Osteoblast (primary cell): Measurements from ENCODE around the gene PALLD. TPM values are rescaled to one million over a fixed set of nuclear protein-coding genes. Genes with fewer than 3 reads are reported as not detected.

Source experiments
- DNase-seq: peaks from one replicate; pipeline ENCODE4 v3.0.0; 2011; ENCODE audit warnings: low spot score, mixed read lengths; ENCODE audit not compliant: insufficient read length; ENCODE audit errors: missing footprints
- H2AFZ ChIP-seq: 2 replicates; pipeline ENCODE4 v1.6.0; 2011; ENCODE audit warnings: mild to moderate bottlenecking, low read length
- H3K27ac ChIP-seq: 2 replicates; pipeline ENCODE4 v1.5.1; 2011; ENCODE audit warnings: mild to moderate bottlenecking, low read depth, low read length, moderate library complexity
- H3K27me3 ChIP-seq: 2 replicates; pipeline ENCODE4 v1.6.0; 2012; ENCODE audit warnings: mild to moderate bottlenecking, control low read depth, inconsistent platforms, low read length, moderate library complexity; ENCODE audit not compliant: insufficient read depth
- H3K36me3 ChIP-seq: 2 replicates; pipeline ENCODE4 v1.5.1; 2011; ENCODE audit warnings: mild to moderate bottlenecking, low read length, control low read depth, moderate library complexity; ENCODE audit not compliant: insufficient read depth
- H3K4me1 ChIP-seq: 2 replicates; pipeline ENCODE4 v1.5.1; 2011; ENCODE audit warnings: mild to moderate bottlenecking, low read length, control low read depth, moderate library complexity; ENCODE audit not compliant: insufficient read depth
- H3K4me2 ChIP-seq: 2 replicates; pipeline ENCODE4 v1.6.0; 2011; ENCODE audit warnings: mild to moderate bottlenecking, low read length; ENCODE audit not compliant: insufficient read depth
- H3K4me3 ChIP-seq: fragments of 200-600 bp; sonication (generic); 3 replicates; pipeline ENCODE4 v1.5.1; 2012; ENCODE audit warnings: mild to moderate bottlenecking, low read length, inconsistent platforms; ENCODE audit not compliant: insufficient read depth
- H3K79me2 ChIP-seq: 2 replicates; pipeline ENCODE4 v1.6.0; 2012; ENCODE audit warnings: mild to moderate bottlenecking, low read length, control low read depth, inconsistent platforms; ENCODE audit not compliant: insufficient read depth
- H3K9me3 ChIP-seq: 2 replicates; pipeline ENCODE4 v1.5.1; 2011; ENCODE audit warnings: low read depth, low read length, control low read depth
- H4K20me1 ChIP-seq: 2 replicates; pipeline ENCODE4 v1.6.0; 2012; ENCODE audit warnings: mild to moderate bottlenecking, low read length, control low read depth; ENCODE audit not compliant: insufficient read depth
- total RNA-seq: library from RNA; depleted of rRNA; stranded (reverse); fragments of >200 nt; gene quantifications from 2 replicates; pipeline ENCODE4 v1.2.3, GENCODE V29; 2012
- TF ChIP-seq, protein P1 (sequence below): IDR thresholded peaks from 2 replicates; pipeline ENCODE4 v1.5.1; 2011; ENCODE audit warnings: mild to moderate bottlenecking, low read depth, low read length, moderate library complexity; ENCODE audit errors: extremely low read depth

PALLD gene
- total RNA-seq, 1 donor: 244 TPM

GRCh38 chr4:168741281-168742173 is 244.7 kb downstream of the PALLD start:
- no peak overlapping the region for H3K4me3 ChIP-seq
- H3K9me3 ChIP-seq: no peaks in the 10 kb centered on the region
- DNase-seq: peak; percentile 10
- peaks cover 10% of the 10 kb centered on the region for H3K4me1 ChIP-seq
- no peak overlapping the region for H3K27ac ChIP-seq
- H3K27me3 ChIP-seq: no peaks in the 10 kb centered on the region
- H3K79me2 ChIP-seq: no peaks in the 10 kb centered on the region
- peaks cover 5% of the 10 kb centered on the region for H4K20me1 ChIP-seq
- TF ChIP-seq, protein P1, sequence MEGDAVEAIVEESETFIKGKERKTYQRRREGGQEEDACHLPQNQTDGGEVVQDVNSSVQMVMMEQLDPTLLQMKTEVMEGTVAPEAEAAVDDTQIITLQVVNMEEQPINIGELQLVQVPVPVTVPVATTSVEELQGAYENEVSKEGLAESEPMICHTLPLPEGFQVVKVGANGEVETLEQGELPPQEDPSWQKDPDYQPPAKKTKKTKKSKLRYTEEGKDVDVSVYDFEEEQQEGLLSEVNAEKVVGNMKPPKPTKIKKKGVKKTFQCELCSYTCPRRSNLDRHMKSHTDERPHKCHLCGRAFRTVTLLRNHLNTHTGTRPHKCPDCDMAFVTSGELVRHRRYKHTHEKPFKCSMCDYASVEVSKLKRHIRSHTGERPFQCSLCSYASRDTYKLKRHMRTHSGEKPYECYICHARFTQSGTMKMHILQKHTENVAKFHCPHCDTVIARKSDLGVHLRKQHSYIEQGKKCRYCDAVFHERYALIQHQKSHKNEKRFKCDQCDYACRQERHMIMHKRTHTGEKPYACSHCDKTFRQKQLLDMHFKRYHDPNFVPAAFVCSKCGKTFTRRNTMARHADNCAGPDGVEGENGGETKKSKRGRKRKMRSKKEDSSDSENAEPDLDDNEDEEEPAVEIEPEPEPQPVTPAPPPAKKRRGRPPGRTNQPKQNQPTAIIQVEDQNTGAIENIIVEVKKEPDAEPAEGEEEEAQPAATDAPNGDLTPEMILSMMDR: no peak
- peaks cover 6% of the 10 kb centered on the region for H3K36me3 ChIP-seq
- no peak overlapping the region for H3K4me2 ChIP-seq
- no peak overlapping the region for H2AFZ ChIP-seq

GRCh38 chr4:168743131-168743530 is 246.3 kb downstream of the PALLD start:
- Histone ChIP-seq H3K4me1 (peaks cover 10% of the 10 kb centered on the region), H3K36me3 (peaks cover 6% of the 10 kb centered on the region), H3K27ac (peak overlapping the region; percentile 51), H3K79me2 (no peaks in the 10 kb centered on the region), H2AFZ (no peak overlapping the region), H4K20me1 (peaks cover 5% of the 10 kb centered on the region), H3K9me3 (no peaks in the 10 kb centered on the region), H3K4me2 (no peak overlapping the region), H3K27me3 (no peaks in the 10 kb centered on the region), H3K4me3 (no peak overlapping the region)
- TF ChIP-seq, protein P1: no peak
- no peak for DNase-seq

DNA sequence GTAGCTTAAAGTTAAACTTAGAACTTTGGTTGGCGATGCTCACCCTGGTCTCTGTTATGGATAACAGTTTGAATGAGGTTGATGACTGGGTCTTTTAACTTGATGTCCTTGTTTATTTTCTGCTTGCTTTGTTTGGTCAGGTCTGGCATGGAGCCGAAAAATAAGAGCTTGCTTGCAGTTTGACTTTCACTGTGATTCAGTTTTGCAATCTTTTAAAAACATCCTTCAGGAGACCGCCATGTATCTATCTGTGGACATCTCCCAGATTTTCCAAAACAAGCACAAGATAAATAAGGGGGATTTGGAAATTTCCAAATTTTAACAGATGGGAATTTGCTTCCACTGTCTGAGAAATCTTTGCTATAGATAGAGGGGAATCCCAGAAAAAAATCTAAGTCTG is 246.7 kb downstream of the PALLD start:
- H3K4me1 ChIP-seq: peaks cover 10% of the 10 kb centered on the region
- no peaks in the 10 kb centered on the region for H3K9me3 ChIP-seq
- TF ChIP-seq, protein P1: no peak
- H3K4me3 ChIP-seq: no peak overlapping the region
- H4K20me1 ChIP-seq: peaks cover 5% of the 10 kb centered on the region
- H3K79me2 ChIP-seq: no peaks in the 10 kb centered on the region
- H3K36me3 ChIP-seq: peaks cover 9% of the 10 kb centered on the region
- peak overlapping the region; percentile 7 for H3K4me2 ChIP-seq
- peak overlapping the region; percentile 51 for H3K27ac ChIP-seq
- no peak overlapping the region for H2AFZ ChIP-seq
- DNase-seq: peak; percentile 18
- H3K27me3 ChIP-seq: no peaks in the 10 kb centered on the region

DNA sequence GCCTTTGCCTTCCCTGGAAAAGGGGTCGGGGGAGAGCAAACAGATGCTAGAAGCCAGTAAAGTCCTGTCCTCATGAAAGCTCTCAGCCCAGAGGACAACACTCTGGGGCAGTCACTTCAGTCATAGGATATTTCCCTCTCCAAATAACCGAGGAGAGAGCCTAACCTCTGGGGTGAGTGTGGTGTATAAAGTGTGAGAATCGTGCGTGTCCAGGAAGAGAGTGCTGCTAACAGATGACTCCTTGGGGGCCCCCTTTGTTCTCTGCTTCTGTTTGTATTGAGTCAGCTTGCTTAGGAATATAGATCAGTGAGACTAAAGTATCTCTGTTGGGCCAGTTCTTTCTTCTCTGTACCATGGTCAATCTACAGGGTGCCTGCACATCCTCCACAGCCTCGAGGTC is 247.2 kb downstream of the PALLD start:
- H3K4me2 ChIP-seq: peak overlapping the region; percentile 7
- H3K27me3 ChIP-seq: no peaks in the 10 kb centered on the region
- DNase-seq: peak; percentile 87
- H2AFZ ChIP-seq: no peak overlapping the region
- H3K27ac ChIP-seq: peak overlapping the region; percentile 51
- TF ChIP-seq, protein P1: no peak
- no peaks in the 10 kb centered on the region for H3K9me3 ChIP-seq
- peaks cover 5% of the 10 kb centered on the region for H4K20me1 ChIP-seq
- no peaks in the 10 kb centered on the region for H3K79me2 ChIP-seq
- H3K36me3 ChIP-seq: peaks cover 9% of the 10 kb centered on the region
- peaks cover 10% of the 10 kb centered on the region for H3K4me1 ChIP-seq
- H3K4me3 ChIP-seq: no peak overlapping the region
